GM23248 (cell line): Measurements from ENCODE around the gene ZNF319.

Experiments
- EZH2 ChIP-seq: fragments of 200-600 bp; sonication (generic); IDR thresholded peaks from 2 replicates; pipeline ENCODE4 v1.6.1; 2018; ENCODE audit warnings: antibody characterized with exemption, mild to moderate bottlenecking; ENCODE audit not compliant: insufficient read depth, poor library complexity, severe bottlenecking
- EZH2phosphoT487 ChIP-seq: fragments of 200-600 bp; sonication (generic); IDR thresholded peaks from 2 replicates; pipeline ENCODE4 v1.6.1; 2018; ENCODE audit warnings: antibody characterized with exemption, moderate library complexity, mild to moderate bottlenecking, low read depth; ENCODE audit not compliant: insufficient read depth

DNA sequence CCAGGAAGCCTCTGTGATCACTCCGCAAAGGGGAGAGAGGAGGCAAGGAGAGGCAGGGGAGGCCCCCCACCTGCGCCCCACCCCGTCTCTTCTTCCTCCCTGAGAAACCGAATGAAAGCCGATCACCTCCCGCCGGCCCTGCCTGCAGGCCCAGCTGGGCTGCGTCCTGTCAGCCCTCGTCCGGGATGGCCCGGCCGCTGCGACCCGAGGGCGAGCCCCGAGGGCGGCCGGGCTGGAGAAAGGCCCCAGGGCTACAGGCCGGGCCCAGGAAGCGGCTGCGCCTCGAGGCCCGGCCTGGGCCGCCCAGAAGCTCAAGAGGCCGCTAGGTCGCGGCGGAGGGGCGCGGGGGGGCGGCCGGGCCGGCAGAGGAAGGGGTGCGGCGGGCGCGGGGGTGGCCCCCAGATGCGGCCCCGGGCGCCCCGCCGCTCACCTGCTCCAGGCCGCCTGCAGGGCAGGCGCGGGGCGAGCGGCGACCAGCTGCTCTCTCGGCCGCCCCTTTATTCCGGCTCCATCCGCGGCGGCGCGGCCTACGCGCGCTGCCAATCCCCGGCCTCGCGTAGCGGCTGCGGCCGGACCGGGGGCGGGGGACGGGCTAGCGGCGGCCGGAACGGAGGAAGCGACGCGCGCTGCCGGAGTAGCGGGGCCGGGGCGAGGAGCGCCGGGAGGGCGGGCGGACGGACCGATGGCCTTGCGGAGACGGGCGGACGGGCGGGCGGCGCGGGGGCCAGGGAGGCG, at the start of gene ZNF319:
- TF ChIP-seq EZH2: no peak
- TF ChIP-seq EZH2phosphoT487: no peak
